ENCODE data around the gene CBLIF. TPM values are rescaled to one million over a fixed set of nuclear protein-coding genes. Genes with fewer than 3 reads are reported as not detected.

CBLIF gene
- total RNA-seq, 1 experiment from 2014 or later: not detected

GRCh38 chr11:59872076-59872475 lies 26.8 kb upstream of the CBLIF start:
- Histone ChIP-seq H4K20me1 (ENCODE audit: low read length) (no peaks in the 10 kb centered on the region), H3K79me2 (ENCODE audit: low read length) (no peaks in the 10 kb centered on the region), H2AFZ (ENCODE audit: low read length) (no peak overlapping the region), H3K36me3 (ENCODE audit: low read depth, low read length) (no peaks in the 10 kb centered on the region), H3K27ac (ENCODE audit: low read length) (no peak overlapping the region), H3K9me3 (ENCODE audit: low read length) (no peaks in the 10 kb centered on the region), H3K4me2 (ENCODE audit: low read length) (no peak overlapping the region), H3F3A (ENCODE audit: low read length, unreplicated experiment) (no peaks in the 10 kb centered on the region), H3K9ac (ENCODE audit: low read length) (no peak overlapping the region), H3K9me2 (replicated peaks; ENCODE audit: low read length) (no peaks in the 10 kb centered on the region), H3K4me3 (ENCODE audit: low read length) (no peak overlapping the region), H3K27me3 (ENCODE audit: low read length) (no peaks in the 10 kb centered on the region), H3K4me1 (ENCODE audit: insufficient read depth, low read length) (no peaks in the 10 kb centered on the region)
- ChIA-PET POLR2A (ENCODE audit: unreplicated experiment) (no interaction called here), CTCF (no interaction called here)
- intact Hi-C loops (cut with micrococcal nuclease): no loop called here
- DNase-seq: no peak
- ATAC-seq: no peak
- TF ChIP-seq EZH2 (IDR thresholded peaks at IDR 0.05; ENCODE audit: low read length, unreplicated experiment): no peak
- no peak for TF ChIP-seq EZH2phosphoT487 (IDR thresholded peaks at IDR 0.05; ENCODE audit: borderline replicate concordance, low read length)
- no peak for TF ChIP-seq CTCF (conservative IDR thresholded peaks at IDR 0.05; ENCODE audit: low read depth, low read length)
- no TSS peak for BruUV-seq (replicated peaks)

GRCh38 chr11:59867946-59868345 lies 22.6 kb upstream of the CBLIF start:
- H3K9ac ChIP-seq (ENCODE audit: low read length): no peak overlapping the region
- no peaks in the 10 kb centered on the region for H4K20me1 ChIP-seq (ENCODE audit: low read length)
- H3K27me3 ChIP-seq (ENCODE audit: low read length): no peaks in the 10 kb centered on the region
- no peak for TF ChIP-seq EZH2phosphoT487 (IDR thresholded peaks at IDR 0.05; ENCODE audit: borderline replicate concordance, low read length)
- no peak for TF ChIP-seq EZH2 (IDR thresholded peaks at IDR 0.05; ENCODE audit: low read length, unreplicated experiment)
- no peak for TF ChIP-seq CTCF (conservative IDR thresholded peaks at IDR 0.05; ENCODE audit: low read depth, low read length)
- H2AFZ ChIP-seq (ENCODE audit: low read length): no peak overlapping the region
- no peak overlapping the region for H3K4me3 ChIP-seq (ENCODE audit: low read length)
- BruUV-seq (replicated peaks): no TSS peak
- no peaks in the 10 kb centered on the region for H3K9me2 ChIP-seq (replicated peaks; ENCODE audit: low read length)
- H3K4me2 ChIP-seq (ENCODE audit: low read length): no peak overlapping the region
- no peaks in the 10 kb centered on the region for H3K9me3 ChIP-seq (ENCODE audit: low read length)
- H3K27ac ChIP-seq (ENCODE audit: low read length): no peak overlapping the region
- DNase-seq (no peak), ATAC-seq (no peak)
- H3K79me2 ChIP-seq (ENCODE audit: low read length): no peaks in the 10 kb centered on the region
- intact Hi-C loops (cut with micrococcal nuclease): no loop called here
- no peaks in the 10 kb centered on the region for H3K36me3 ChIP-seq (ENCODE audit: low read depth, low read length)
- peaks cover 29% of the 10 kb centered on the region for H3K4me1 ChIP-seq (ENCODE audit: insufficient read depth, low read length)
- no peaks in the 10 kb centered on the region for H3F3A ChIP-seq (ENCODE audit: low read length, unreplicated experiment)
- ChIA-PET POLR2A (ENCODE audit: unreplicated experiment) (no interaction called here), CTCF (no interaction called here)

GRCh38 chr11:59866836-59867235 lies 21.5 kb upstream of the CBLIF start:
- no peak for DNase-seq
- ChIA-PET POLR2A (ENCODE audit: unreplicated experiment) (no interaction called here), CTCF (interaction anchor here (0.6 kb wide), 1 partner anchor 52 kb away, joined by 4 read pairs; no protein-coding TSS in a partner anchor)
- intact Hi-C loops (cut with micrococcal nuclease): no loop called here
- H3K36me3 ChIP-seq (ENCODE audit: low read depth, low read length): no peaks in the 10 kb centered on the region
- no peak overlapping the region for H2AFZ ChIP-seq (ENCODE audit: low read length)
- BruUV-seq (replicated peaks): no TSS peak
- peak overlapping the region; percentile 21 for H3K4me2 ChIP-seq (ENCODE audit: low read length)
- ATAC-seq: no peak
- no peaks in the 10 kb centered on the region for H4K20me1 ChIP-seq (ENCODE audit: low read length)
- H3K27ac ChIP-seq (ENCODE audit: low read length): peak overlapping the region; percentile 61
- H3K9me3 ChIP-seq (ENCODE audit: low read length): no peaks in the 10 kb centered on the region
- no peaks in the 10 kb centered on the region for H3K27me3 ChIP-seq (ENCODE audit: low read length)
- no peaks in the 10 kb centered on the region for H3K79me2 ChIP-seq (ENCODE audit: low read length)
- H3K9me2 ChIP-seq (replicated peaks; ENCODE audit: low read length): no peaks in the 10 kb centered on the region
- H3F3A ChIP-seq (ENCODE audit: low read length, unreplicated experiment): no peaks in the 10 kb centered on the region
- no peak overlapping the region; the same call in 1 of the 2 replicates for H3K9ac ChIP-seq (ENCODE audit: low read length)
- no peak overlapping the region for H3K4me3 ChIP-seq (ENCODE audit: low read length)
- TF ChIP-seq EZH2 (IDR thresholded peaks at IDR 0.05; ENCODE audit: low read length, unreplicated experiment) (no peak), CTCF (conservative IDR thresholded peaks at IDR 0.05; ENCODE audit: low read depth, low read length) (no peak), EZH2phosphoT487 (IDR thresholded peaks at IDR 0.05; ENCODE audit: borderline replicate concordance, low read length) (no peak)
- H3K4me1 ChIP-seq (ENCODE audit: insufficient read depth, low read length): peaks cover 29% of the 10 kb centered on the region
